Keratinocyte (primary cell): ENCODE measurements around the gene PLG.
"Not testable (repeated sequence)": the region's sequence is repeated elsewhere in the genome, so short reads cannot be mapped to it uniquely, and the experiment has no call there.

Experiments used
- CTCF ChIP-seq, 3 experiments: IDR thresholded peaks in 1 of 3; conservative IDR thresholded peaks in 1 of 3; optimal IDR thresholded peaks in 1 of 3; 2 replicates in 2 of 3; 3 replicates in 1 of 3; pipeline versions ENCODE3 to v1.5.1; 2011; ENCODE audit warnings: low read length in 3 of 3, mild to moderate bottlenecking in 3 of 3, moderate library complexity in 2 of 3, control low read depth in 1 of 3, inconsistent platforms in 1 of 3; ENCODE audit not compliant: insufficient read depth in 2 of 3; ENCODE audit errors: extremely low read depth in 1 of 3
- EZH2 ChIP-seq: IDR thresholded peaks from one replicate; pipeline ENCODE4 v1.6.1; 2012; ENCODE audit warnings: inconsistent platforms, mild to moderate bottlenecking, low read length, moderate library complexity

- TF ChIP-seq CTCF (optimal IDR thresholded peaks at IDR 0.05 in 1 of 3, IDR thresholded peaks at IDR 0.05 in 1 of 3, conservative IDR thresholded peaks at IDR 0.05 in 1 of 3; ENCODE audit: extremely low read depth in 1 of 3, insufficient read depth in 2 of 3, low read length in 3 of 3); EZH2: not testable (repeated sequence)
These were observed 39.0 kb downstream of the PLG start for GRCh38 chr6:160741012-160741411.
